Urothelium cell line (cell line): ENCODE data around the gene TRIM49B.
"Not testable (repeated sequence)": the region's sequence is repeated elsewhere in the genome, so short reads cannot be mapped to it uniquely, and the experiment has no call there.

Experiments
- DNase-seq: peaks from one replicate; pipeline ENCODE4 v3.0.0; 2011; ENCODE audit warnings: low spot score, mixed read lengths
- FAIRE-seq: peaks from 2 replicates; lab custom pipeline; 2011; peaks lifted over from hg19 to GRCh38; lab: Jason Lieb, UNC

TRIM49B gene, protein sequence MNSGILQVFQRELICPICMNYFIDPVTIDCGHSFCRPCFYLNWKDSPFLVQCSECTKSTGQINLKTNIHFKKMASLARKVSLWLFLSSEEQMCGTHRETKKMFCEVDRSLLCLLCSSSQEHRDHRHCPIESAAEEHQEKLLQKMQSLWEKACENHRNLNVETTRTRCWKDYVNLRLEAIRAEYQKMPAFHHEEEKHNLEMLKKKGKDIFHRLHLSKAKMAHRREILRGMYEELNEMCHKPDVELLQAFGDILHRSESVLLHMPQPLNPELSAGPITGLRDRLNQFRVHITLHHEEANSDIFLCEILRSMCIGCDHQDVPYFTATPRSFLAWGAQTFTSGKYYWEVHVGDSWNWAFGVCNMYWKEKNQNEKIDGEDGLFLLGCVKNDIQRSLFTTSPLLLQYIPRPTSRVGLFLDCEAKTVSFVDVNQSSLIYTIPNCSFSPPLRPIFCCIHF

DNA sequence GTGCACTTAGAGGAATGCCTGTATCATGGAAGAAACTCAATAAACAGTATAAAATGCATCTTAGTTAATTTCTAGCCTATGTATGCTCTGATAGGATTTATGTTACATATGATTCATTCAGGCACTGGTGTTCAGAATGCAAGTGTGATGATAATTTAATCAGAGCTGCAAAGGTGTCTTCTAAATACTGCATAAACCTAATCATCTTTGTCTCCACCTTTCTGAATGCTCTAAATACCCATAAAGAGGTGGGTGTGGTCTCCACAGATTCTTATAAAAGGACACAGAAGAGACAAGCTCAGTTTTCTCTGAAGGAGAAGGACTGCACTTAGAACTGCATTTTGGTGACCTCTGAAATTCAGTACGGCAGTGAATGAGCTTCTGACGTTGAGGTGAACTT lies at the start of gene TRIM49B:
TSS of gene TRIM49B (plus strand) at position 301 of the 400 bp plus-strand sequence. CDS start 2,777 bp downstream, outside the sequence.
- FAIRE-seq, DNase-seq: not testable (repeated sequence)

DNA sequence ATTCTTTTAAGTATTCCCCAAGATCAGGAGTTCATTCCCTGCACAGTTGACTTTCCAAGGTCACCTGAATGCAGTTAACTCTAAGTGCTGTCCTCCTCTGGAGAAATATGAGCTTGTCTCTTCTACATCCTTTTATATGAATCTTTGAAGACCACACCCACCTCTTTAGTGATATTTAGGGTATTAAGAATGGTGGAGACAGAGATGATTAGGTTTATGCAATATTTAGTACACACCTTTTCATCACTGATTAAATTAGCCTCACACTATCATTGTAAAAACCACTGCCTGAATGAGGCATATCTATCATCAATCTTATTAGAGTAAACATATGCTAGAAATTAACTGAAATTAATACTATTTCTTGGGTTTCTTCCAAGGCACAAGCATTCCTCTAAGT lies 44.8 kb upstream of the TRIM49B start, which contains the start of gene TRIM51G:
TSS of gene TRIM51G (minus strand) at position 101 of the 400 bp plus-strand sequence. CDS start 2,190 bp downstream, outside the sequence.
- DNase-seq, FAIRE-seq: not testable (repeated sequence)

DNA sequence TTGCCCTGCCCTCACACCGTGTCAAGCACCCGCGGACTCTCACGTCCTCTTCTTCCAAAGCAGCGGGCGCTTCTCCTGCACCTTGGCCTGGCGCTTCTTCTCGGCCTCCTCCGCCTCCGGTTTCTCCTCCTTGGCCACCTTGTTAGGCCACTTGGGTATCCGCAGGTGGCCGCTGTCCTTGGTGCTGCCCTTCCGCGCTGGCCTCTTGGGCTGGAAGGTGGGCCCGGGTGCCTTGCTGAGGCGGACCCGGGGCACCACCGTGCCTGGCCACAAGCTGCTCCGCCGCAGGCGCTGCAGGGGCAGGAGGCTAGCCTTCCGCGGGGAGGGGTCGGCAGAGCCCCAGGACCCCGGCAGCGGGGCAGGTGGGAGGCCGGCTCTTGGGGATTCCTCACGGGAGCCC lies 19.6 kb downstream of the TRIM49B start:
- FAIRE-seq: not testable (repeated sequence)
- DNase-seq: peak; percentile 26

DNA sequence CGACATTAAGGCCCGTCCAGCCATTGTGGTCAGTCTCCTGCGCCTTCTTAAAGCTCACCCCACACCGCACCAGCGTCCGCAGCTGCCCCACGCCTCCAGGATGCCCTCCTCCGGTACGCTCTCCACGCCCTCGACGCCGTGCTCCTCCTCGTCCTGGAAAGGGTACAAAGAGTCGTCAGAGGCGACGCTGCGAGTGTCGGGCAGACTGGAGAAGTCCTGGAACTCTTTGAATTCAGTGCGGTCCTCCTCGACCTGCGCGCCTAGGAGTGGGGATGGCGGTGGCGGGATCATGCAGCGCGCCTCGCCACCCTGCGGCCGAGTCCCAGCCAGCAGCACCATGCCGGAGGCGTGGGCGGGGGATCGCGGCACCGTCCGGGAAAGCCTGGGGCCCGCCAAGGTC lies 21.2 kb downstream of the TRIM49B start:
- peak; percentile 8 for DNase-seq
- FAIRE-seq: not testable (repeated sequence)

DNA sequence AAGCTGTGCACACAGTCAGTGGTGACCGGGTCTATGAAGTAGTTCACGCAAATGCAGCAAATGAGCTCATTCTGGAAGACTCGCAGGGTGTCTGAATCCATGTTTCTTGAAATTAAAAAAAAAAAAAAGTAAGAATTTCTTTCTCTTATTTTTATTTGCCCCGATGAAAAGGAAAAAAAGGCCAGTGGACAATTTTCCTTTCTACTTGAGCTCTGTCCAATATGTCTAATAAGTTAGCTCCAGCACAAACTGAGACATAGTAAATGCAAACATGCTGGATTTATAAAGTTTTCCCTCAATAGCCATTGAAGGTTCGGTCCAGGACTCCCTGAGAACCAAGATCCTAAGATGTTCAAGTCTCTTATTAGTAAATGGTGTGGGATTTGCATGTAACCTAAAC lies 30.4 kb downstream of the TRIM49B start, which contains the start of gene TRIM64C:
TSS of gene TRIM64C (minus strand) at position 101 of the 400 bp plus-strand sequence. CDS start at position 101, 0 bp downstream.
- DNase-seq, FAIRE-seq: not testable (repeated sequence)

DNA sequence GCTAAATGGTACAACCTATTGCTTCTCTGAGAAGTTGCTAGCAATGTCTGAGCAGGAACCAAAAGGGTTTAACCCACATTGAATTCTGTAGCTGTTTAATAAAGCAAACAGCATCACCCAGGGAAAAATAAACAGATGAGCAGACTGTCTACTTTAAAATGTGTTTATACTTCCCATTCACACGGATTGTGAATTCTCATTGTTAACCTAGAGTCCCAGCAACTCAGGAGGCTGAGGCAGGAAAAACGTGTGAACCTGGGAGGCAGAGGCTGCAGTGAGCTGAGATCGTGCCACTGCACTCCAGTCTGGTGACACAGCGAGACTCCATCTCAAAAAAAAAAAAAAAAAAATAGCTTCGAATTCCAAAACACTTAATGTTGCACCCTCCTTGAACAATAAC lies 41.3 kb downstream of the TRIM49B start:
- not testable (repeated sequence) for FAIRE-seq, DNase-seq
